MCF 10A (cell line): ENCODE measurements around the gene TTC33. TPM values are rescaled to one million over a fixed set of nuclear protein-coding genes. Genes with fewer than 3 reads are reported as not detected.

Source experiments
- BruUV-seq: library from RNA; stranded (reverse); fragments of 400-500 nt; replicated peaks from 2 replicates; lab custom pipeline; 2021; lab: Mats Ljungman, UMichigan
- CTCF ChIA-PET: fragments of 300-600 bp; sonication (Branson Sonifier 250); formaldehyde crosslinking; extraction: SDS; loops from one replicate; lab custom pipeline; 2021; ENCODE audit warnings: antibody characterized with exemption, inconsistent platforms; lab: Yijun Ruan, JAX
- POLR2A ChIA-PET: fragments of 300-600, 350-650 bp; sonication (Branson Sonifier 250); formaldehyde crosslinking; extraction: SDS; loops from one replicate; lab custom pipeline; 2020; ENCODE audit warnings: antibody characterized with exemption, inconsistent platforms; lab: Yijun Ruan, JAX
- DNase-seq: peaks from one replicate; pipeline ENCODE4 v3.0.0-alpha.2; 2018; ENCODE audit not compliant: unreplicated experiment
- H3K27ac Mint-ChIP-seq: one replicate; pipeline ENCODE4 v1.8.0; 2022; ENCODE audit warnings: mild to moderate bottlenecking, low read depth, mixed read lengths; ENCODE audit not compliant: unreplicated experiment
- H3K27me3 Mint-ChIP-seq: one replicate; pipeline ENCODE4 v1.8.0; 2022; ENCODE audit warnings: mixed read lengths; ENCODE audit not compliant: insufficient read depth, unreplicated experiment
- H3K36me3 Mint-ChIP-seq: one replicate; pipeline ENCODE4 v1.8.0; 2022; ENCODE audit warnings: mild to moderate bottlenecking, moderate library complexity, mixed read lengths; ENCODE audit not compliant: insufficient read depth, unreplicated experiment
- H3K4me1 Mint-ChIP-seq: one replicate; pipeline ENCODE4 v1.8.0; 2022; ENCODE audit warnings: mixed read lengths; ENCODE audit not compliant: insufficient read depth, unreplicated experiment
- H3K4me3 Mint-ChIP-seq: one replicate; pipeline ENCODE4 v1.8.0; 2022; ENCODE audit warnings: mild to moderate bottlenecking, moderate library complexity, mixed read lengths; ENCODE audit not compliant: unreplicated experiment
- H3K9me3 Mint-ChIP-seq: one replicate; pipeline ENCODE4 v1.8.0; 2022; ENCODE audit warnings: mixed read lengths; ENCODE audit not compliant: unreplicated experiment
- CTCF ChIP-seq: fragments of 200-600 bp; IDR thresholded peaks from one replicate; pipeline ENCODE4 v1.8.0; 2022; ENCODE audit warnings: antibody characterized with exemption, mild to moderate bottlenecking; ENCODE audit not compliant: unreplicated experiment
- intact Hi-C: fragments of 100-400 bp; cut with micrococcal nuclease; formaldehyde crosslinking; loops from 2 replicates; pipeline ENCODE4 v1.14.1; 2022
- total RNA-seq: library from RNA; stranded (reverse); gene quantifications from 2 replicates; pipeline ENCODE4 v1.2.3, GENCODE V29; 2022

Gene TTC33
- total RNA-seq, 1 experiment from 2014 or later = 13.3 TPM

- Mint-ChIP-seq H3K4me3 (no peak overlapping the region), H3K4me1 (peaks cover 40% of the 10 kb centered on the region), H3K36me3 (peaks cover 22% of the 10 kb centered on the region), H3K27ac (no peak overlapping the region), H3K27me3 (no peaks in the 10 kb centered on the region), H3K9me3 (no peaks in the 10 kb centered on the region)
- DNase-seq = no peak
- POLR2A ChIA-PET = no interaction called here
- intact Hi-C loops = no loop called here
- CTCF ChIA-PET = no interaction called here
- BruUV-seq = no TSS peak
- TF ChIP-seq CTCF = no peak
These were observed 23.8 kb upstream of the TTC33 start for GRCh38 chr5:40779561-40779960.

- Mint-ChIP-seq H3K36me3 (peaks cover 34% of the 10 kb centered on the region), H3K9me3 (no peaks in the 10 kb centered on the region), H3K27me3 (no peaks in the 10 kb centered on the region), H3K4me3 (no peak overlapping the region), H3K27ac (no peak overlapping the region), H3K4me1 (peaks cover 40% of the 10 kb centered on the region)
- TF ChIP-seq CTCF = no peak
- no peak for DNase-seq
- BruUV-seq = no TSS peak
- intact Hi-C loops = no loop called here
- POLR2A ChIA-PET = interaction anchor here (1.2 to 1.8 kb wide), 3 partner anchors 9 to 54 kb away, joined by 4 to 6 read pairs (median 5); no protein-coding TSS in a partner anchor
- CTCF ChIA-PET = no interaction called here
These were observed 22.4 kb upstream of the TTC33 start for GRCh38 chr5:40778133-40778532.

GRCh38 chr5:40776658-40776977, 20.9 kb upstream of the TTC33 start:
- no peaks in the 10 kb centered on the region for H3K27me3 Mint-ChIP-seq
- H3K27ac Mint-ChIP-seq = no peak overlapping the region
- BruUV-seq = TSS peak; percentile 7
- DNase-seq = no peak
- intact Hi-C loops = no loop called here
- H3K9me3 Mint-ChIP-seq = no peaks in the 10 kb centered on the region
- no peak for TF ChIP-seq CTCF
- CTCF ChIA-PET = interaction anchor here (0.6 to 1.1 kb wide), 3 partner anchors 10 to 88 kb away, joined by 3 to 4 read pairs (median 3); no protein-coding TSS in a partner anchor
- H3K4me3 Mint-ChIP-seq = no peak overlapping the region
- H3K4me1 Mint-ChIP-seq = peaks cover 30% of the 10 kb centered on the region
- POLR2A ChIA-PET = interaction anchor here (0.8 to 1.3 kb wide), 2 partner anchors 15 to 59 kb away, joined by 3 read pairs; partner anchors contain the start of gene RPL37
- peaks cover 49% of the 10 kb centered on the region for H3K36me3 Mint-ChIP-seq

GRCh38 chr5:40775846-40776657, 20.3 kb upstream of the TTC33 start:
- no peaks in the 10 kb centered on the region for H3K27me3 Mint-ChIP-seq
- H3K27ac Mint-ChIP-seq = peak overlapping the region; percentile 76
- no peak for DNase-seq
- peaks cover 50% of the 10 kb centered on the region for H3K36me3 Mint-ChIP-seq
- no peak for TF ChIP-seq CTCF
- ChIA-PET CTCF (interaction anchor here (0.6 to 1.4 kb wide), 6 partner anchors 10 to 680 kb away, joined by 3 to 5 read pairs (median 4); no protein-coding TSS in a partner anchor), POLR2A (interaction anchor here (0.8 to 1.3 kb wide), 3 partner anchors 15 to 59 kb away, joined by 3 to 4 read pairs (median 3); partner anchors contain the start of gene RPL37)
- BruUV-seq = no TSS peak
- H3K4me3 Mint-ChIP-seq = peak overlapping the region; percentile 38
- peaks cover 27% of the 10 kb centered on the region for H3K4me1 Mint-ChIP-seq
- H3K9me3 Mint-ChIP-seq = no peaks in the 10 kb centered on the region
- intact Hi-C loops = no loop called here
